H9 (cell line): ENCODE measurements around the gene PDPN. TPM values are rescaled to one million over a fixed set of nuclear protein-coding genes. Genes with fewer than 3 reads are reported as not detected.

Source experiments
- DNase-seq: peaks from one replicate; pipeline ENCODE4 v3.0.0-alpha.2; 2017
- H2AFZ ChIP-seq: one replicate; pipeline ENCODE4 v1.6.1; 2013; ENCODE audit warnings: mild to moderate bottlenecking, low read length, control low read depth, moderate library complexity
- H2AK5ac ChIP-seq: 2 replicates; pipeline ENCODE4 v1.6.1; 2013; ENCODE audit warnings: low read length, control low read depth, mixed read lengths; ENCODE audit not compliant: insufficient read length
- H2BK120ac ChIP-seq: one replicate; pipeline ENCODE4 v1.6.1; 2013; ENCODE audit warnings: low read depth, mild to moderate bottlenecking, low read length, control low read depth, inconsistent platforms; ENCODE audit not compliant: poor library complexity, severe bottlenecking
- H2BK12ac ChIP-seq: 2 replicates; pipeline ENCODE4 v1.6.1; 2013; ENCODE audit warnings: low read length, control low read depth, mixed read lengths, low read depth; ENCODE audit not compliant: insufficient read length
- H2BK15ac ChIP-seq: 2 replicates; pipeline ENCODE4 v1.6.1; 2013; ENCODE audit warnings: low read depth, low read length, control low read depth
- H2BK20ac ChIP-seq: one replicate; pipeline ENCODE4 v1.6.1; 2013; ENCODE audit warnings: low read depth, mild to moderate bottlenecking, low read length, control low read depth, inconsistent platforms; ENCODE audit not compliant: poor library complexity, severe bottlenecking
- H2BK5ac ChIP-seq: 2 replicates; pipeline ENCODE4 v1.6.1; 2013; ENCODE audit warnings: low read length, control low read depth, mixed read lengths; ENCODE audit not compliant: insufficient read length
- H3K14ac ChIP-seq: 2 replicates; pipeline ENCODE4 v1.6.1; 2013; ENCODE audit warnings: low read length, control low read depth; ENCODE audit not compliant: insufficient read depth
- H3K18ac ChIP-seq: 2 replicates; pipeline ENCODE4 v1.6.1; 2013; ENCODE audit warnings: low read depth, mild to moderate bottlenecking, mixed read lengths, low read length, control low read depth; ENCODE audit not compliant: insufficient read length
- H3K23ac ChIP-seq: 2 replicates; pipeline ENCODE4 v1.6.1; 2013; ENCODE audit warnings: low read length, control low read depth, mixed read lengths, low read depth; ENCODE audit not compliant: insufficient read length
- H3K23me2 ChIP-seq: 2 replicates; pipeline ENCODE4 v1.6.1; 2013; ENCODE audit warnings: low read depth, mild to moderate bottlenecking, mixed read lengths, low read length, control low read depth; ENCODE audit not compliant: insufficient read length, poor library complexity, severe bottlenecking
- H3K27ac ChIP-seq: 2 replicates; pipeline ENCODE4 v1.5.1; 2013; ENCODE audit warnings: low read length, control low read depth, mixed read lengths, low read depth; ENCODE audit not compliant: insufficient read length
- H3K27me3 ChIP-seq: 2 replicates; pipeline ENCODE4 v1.6.1; 2013; ENCODE audit warnings: low read length, control low read depth, inconsistent platforms; ENCODE audit not compliant: insufficient read depth
- H3K4ac ChIP-seq: 2 replicates; pipeline ENCODE4 v1.6.1; 2013; ENCODE audit warnings: low read depth, mild to moderate bottlenecking, control low read depth, inconsistent platforms, low read length, moderate library complexity
- H3K4me1 ChIP-seq: 2 replicates; pipeline ENCODE4 v1.6.1; 2013; ENCODE audit warnings: low read length, control low read depth, inconsistent platforms; ENCODE audit not compliant: insufficient read depth
- H3K4me2 ChIP-seq: 2 replicates; pipeline ENCODE4 v1.6.1; 2013; ENCODE audit warnings: low read length, control low read depth, mixed read lengths; ENCODE audit not compliant: insufficient read length, insufficient read depth
- H3K56ac ChIP-seq: 2 replicates; pipeline ENCODE4 v1.6.1; 2013; ENCODE audit warnings: low read depth, mild to moderate bottlenecking, mixed read lengths, low read length, control low read depth; ENCODE audit not compliant: insufficient read length
- H3K79me1 ChIP-seq: 2 replicates; pipeline ENCODE4 v1.6.1; 2013; ENCODE audit warnings: low read depth, mild to moderate bottlenecking, moderate library complexity, low read length, control low read depth, inconsistent platforms; ENCODE audit not compliant: insufficient read depth, poor library complexity, severe bottlenecking
- H3K79me2 ChIP-seq: 2 replicates; pipeline ENCODE4 v1.6.1; 2013; ENCODE audit warnings: low read length, control low read depth, inconsistent platforms; ENCODE audit not compliant: insufficient read depth
- H3K9ac ChIP-seq: 2 replicates; pipeline ENCODE4 v1.6.1; 2013; ENCODE audit warnings: low read length, control low read depth, mixed read lengths; ENCODE audit not compliant: insufficient read length; ENCODE audit errors: extremely low read depth
- H3K9me3 ChIP-seq: one replicate; pipeline ENCODE4 v1.6.1; 2013; ENCODE audit warnings: low read depth, low read length, inconsistent platforms; ENCODE audit not compliant: control insufficient read depth
- H3T11ph ChIP-seq: one replicate; pipeline ENCODE4 v1.6.1; 2013; ENCODE audit warnings: mild to moderate bottlenecking, low read length, control low read depth, inconsistent platforms
- H4K20me1 ChIP-seq: one replicate; pipeline ENCODE4 v1.6.1; 2013; ENCODE audit not compliant: control insufficient read depth, insufficient read length, insufficient read depth
- H4K5ac ChIP-seq: 2 replicates; pipeline ENCODE4 v1.6.1; 2013; ENCODE audit warnings: low read depth, mild to moderate bottlenecking, mixed read lengths, low read length, control low read depth; ENCODE audit not compliant: insufficient read length
- H4K8ac ChIP-seq: replicated peaks from 2 replicates; pipeline ENCODE4 v1.6.1; 2013; ENCODE audit warnings: low read length, control low read depth, mixed read lengths, low read depth; ENCODE audit not compliant: insufficient read length
- H4K91ac ChIP-seq: 2 replicates; pipeline ENCODE4 v1.6.1; 2013; ENCODE audit warnings: low read depth, mild to moderate bottlenecking, moderate library complexity, mixed read lengths, low read length, control low read depth; ENCODE audit not compliant: insufficient read length
- H3K27ac Mint-ChIP-seq, 3 experiments: 2 replicates in 2 of 3; 3 replicates in 1 of 3; pipeline ENCODE4 v1.8.0; 2020 to 2021; ENCODE audit warnings: mixed read lengths in 3 of 3, mild to moderate bottlenecking in 1 of 3, moderate library complexity in 1 of 3
- H3K27me3 Mint-ChIP-seq: 2 replicates; pipeline ENCODE4 v1.8.0; 2021; ENCODE audit warnings: low read depth, mild to moderate bottlenecking, moderate library complexity, mixed read lengths
- H3K36me3 Mint-ChIP-seq, 3 experiments: 2 replicates in 2 of 3; 3 replicates in 1 of 3; pipeline ENCODE4 v1.8.0; 2020 to 2021; ENCODE audit warnings: low read depth in 3 of 3, mixed read lengths in 3 of 3; ENCODE audit not compliant: insufficient read depth in 1 of 3
- H3K4me1 Mint-ChIP-seq, 2 experiments: 2 replicates each; pipeline ENCODE4 v1.8.0; 2020; ENCODE audit warnings: mixed read lengths in 2 of 2
- H3K4me3 Mint-ChIP-seq, 2 experiments: 2 replicates in 1 of 2; 3 replicates in 1 of 2; pipeline ENCODE4 v1.8.0; 2020 to 2021; ENCODE audit warnings: mild to moderate bottlenecking in 2 of 2, mixed read lengths in 2 of 2, moderate library complexity in 1 of 2
- H3K9me3 Mint-ChIP-seq, 2 experiments: 2 replicates in 1 of 2; 3 replicates in 1 of 2; pipeline ENCODE4 v1.8.0; 2020; ENCODE audit warnings: mild to moderate bottlenecking in 2 of 2, mixed read lengths in 2 of 2, moderate library complexity in 1 of 2
- WGBS: extraction: QIAGEN DNeasy Blood & Tissue Kit; methylation state at CpG from one replicate; pipeline ENCODE4 v1.1.7; 2013; ENCODE audit warnings: missing lambda C conversion rate, low lambda C conversion rate, mixed read lengths; ENCODE audit not compliant: insufficient read length; ENCODE audit errors: extremely low coverage; 5-methylcytosine and 5-hydroxymethylcytosine counted together
- total RNA-seq: library from RNA; stranded (reverse); gene quantifications from 2 replicates; pipeline ENCODE4 v1.2.1, GENCODE V29; 2021
- TF ChIP-seq, protein P1 (sequence below): fragments of 200-600 bp; sonication (generic); conservative IDR thresholded peaks from 3 replicates; pipeline ENCODE4 v1.8.0; 2021; ENCODE audit warnings: antibody characterized with exemption, mild to moderate bottlenecking

PDPN gene
- total RNA-seq, 1 experiment from 2014 or later, result 205 TPM

GRCh38 chr1:13541435-13542215, 42.0 kb upstream of the PDPN start:
- Mint-ChIP-seq H3K9me3 (no peaks in the 10 kb centered on the region), H3K27me3 (peaks cover 1% of the 10 kb centered on the region), H3K4me3 (no peak overlapping the region), H3K27ac (peak overlapping the region in 1 of 3 experiments; percentile 25; a peak in 3 of 7 replicates), H3K36me3 (no peaks in the 10 kb centered on the region), H3K4me1 (peaks cover 5 to 14% of the 10 kb centered on the region in 2 experiments)
- Histone ChIP-seq H3K79me1 (no peaks in the 10 kb centered on the region), H3K79me2 (no peaks in the 10 kb centered on the region), H3T11ph (no peak overlapping the region), H2AK5ac (no peak overlapping the region), H3K9me3 (no peaks in the 10 kb centered on the region), H3K56ac (no peak overlapping the region), H3K4me1 (peaks cover 1% of the 10 kb centered on the region; the same call in 1 of the 2 replicates), H2AFZ (no peak overlapping the region), H2BK12ac (no peak overlapping the region), H3K9ac (no peak overlapping the region), H3K4ac (no peak overlapping the region), H2BK20ac (no peak overlapping the region), H3K18ac (no peak overlapping the region), H3K23me2 (no peaks in the 10 kb centered on the region), H4K8ac (no peak overlapping the region), H2BK120ac (no peak overlapping the region), H3K23ac (no peak overlapping the region), H2BK15ac (no peak overlapping the region), H3K27ac (no peak overlapping the region), H4K5ac (no peak overlapping the region), H4K20me1 (no peaks in the 10 kb centered on the region), H2BK5ac (no peak overlapping the region), H3K4me2 (no peak overlapping the region), H4K91ac (no peak overlapping the region), H3K14ac (no peak overlapping the region), H3K27me3 (no peaks in the 10 kb centered on the region)
- TF ChIP-seq, protein P1, sequence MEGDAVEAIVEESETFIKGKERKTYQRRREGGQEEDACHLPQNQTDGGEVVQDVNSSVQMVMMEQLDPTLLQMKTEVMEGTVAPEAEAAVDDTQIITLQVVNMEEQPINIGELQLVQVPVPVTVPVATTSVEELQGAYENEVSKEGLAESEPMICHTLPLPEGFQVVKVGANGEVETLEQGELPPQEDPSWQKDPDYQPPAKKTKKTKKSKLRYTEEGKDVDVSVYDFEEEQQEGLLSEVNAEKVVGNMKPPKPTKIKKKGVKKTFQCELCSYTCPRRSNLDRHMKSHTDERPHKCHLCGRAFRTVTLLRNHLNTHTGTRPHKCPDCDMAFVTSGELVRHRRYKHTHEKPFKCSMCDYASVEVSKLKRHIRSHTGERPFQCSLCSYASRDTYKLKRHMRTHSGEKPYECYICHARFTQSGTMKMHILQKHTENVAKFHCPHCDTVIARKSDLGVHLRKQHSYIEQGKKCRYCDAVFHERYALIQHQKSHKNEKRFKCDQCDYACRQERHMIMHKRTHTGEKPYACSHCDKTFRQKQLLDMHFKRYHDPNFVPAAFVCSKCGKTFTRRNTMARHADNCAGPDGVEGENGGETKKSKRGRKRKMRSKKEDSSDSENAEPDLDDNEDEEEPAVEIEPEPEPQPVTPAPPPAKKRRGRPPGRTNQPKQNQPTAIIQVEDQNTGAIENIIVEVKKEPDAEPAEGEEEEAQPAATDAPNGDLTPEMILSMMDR, result no peak
- no CpG with 5 or more reads among the region's 13 CpGs for WGBS
- DNase-seq, result no peak
